HG02610 (cell line): Measurements from ENCODE around the gene SGCE.

ENCODE experiments used
- ATAC-seq: cut with Tn5 transposase; IDR thresholded peaks from one replicate; pipeline ENCODE4 v1.9.1; 2021; ENCODE audit warnings: mild to moderate bottlenecking, moderate library complexity; ENCODE audit not compliant: unreplicated experiment

SGCE gene

DNA sequence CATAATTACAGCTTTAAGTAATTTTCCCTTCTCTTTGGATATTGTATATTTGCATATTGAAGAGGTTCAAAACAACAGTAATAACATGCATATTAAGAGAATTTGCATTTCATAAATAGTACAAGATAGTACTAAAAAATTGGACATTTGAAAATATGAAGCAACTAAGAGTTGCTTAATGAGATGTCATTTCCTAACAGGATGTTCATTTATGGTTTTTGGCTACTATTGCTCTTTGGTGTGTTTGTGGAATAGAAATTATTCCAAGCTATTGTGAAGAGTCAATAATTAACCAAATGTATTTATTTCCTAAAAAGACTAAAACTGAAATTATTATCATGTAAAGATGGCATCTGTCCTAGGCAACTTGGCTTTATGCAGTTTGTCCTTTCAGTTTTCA is 4.1 kb upstream of the SGCE start:
- ATAC-seq: no peak

DNA sequence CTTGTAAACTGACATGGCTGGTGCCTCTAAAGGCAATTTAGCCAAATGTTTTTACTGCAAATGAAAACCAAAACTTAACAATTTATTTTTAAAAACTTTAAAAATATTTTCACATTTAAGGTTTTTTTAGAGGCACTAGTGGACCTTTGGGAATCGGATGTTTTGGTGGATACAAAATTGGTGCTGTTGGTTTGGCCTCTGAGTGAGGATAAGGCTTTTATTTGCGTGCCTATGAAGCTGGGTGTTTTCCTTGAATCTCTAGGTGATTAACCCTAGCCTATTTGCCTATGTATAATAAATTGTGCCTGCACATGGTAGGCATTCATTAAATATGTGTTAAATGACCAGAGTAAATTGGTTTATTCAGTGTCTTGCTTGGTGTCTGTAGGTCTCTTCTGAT is 2.9 kb upstream of the SGCE start:
- no peak for ATAC-seq

DNA sequence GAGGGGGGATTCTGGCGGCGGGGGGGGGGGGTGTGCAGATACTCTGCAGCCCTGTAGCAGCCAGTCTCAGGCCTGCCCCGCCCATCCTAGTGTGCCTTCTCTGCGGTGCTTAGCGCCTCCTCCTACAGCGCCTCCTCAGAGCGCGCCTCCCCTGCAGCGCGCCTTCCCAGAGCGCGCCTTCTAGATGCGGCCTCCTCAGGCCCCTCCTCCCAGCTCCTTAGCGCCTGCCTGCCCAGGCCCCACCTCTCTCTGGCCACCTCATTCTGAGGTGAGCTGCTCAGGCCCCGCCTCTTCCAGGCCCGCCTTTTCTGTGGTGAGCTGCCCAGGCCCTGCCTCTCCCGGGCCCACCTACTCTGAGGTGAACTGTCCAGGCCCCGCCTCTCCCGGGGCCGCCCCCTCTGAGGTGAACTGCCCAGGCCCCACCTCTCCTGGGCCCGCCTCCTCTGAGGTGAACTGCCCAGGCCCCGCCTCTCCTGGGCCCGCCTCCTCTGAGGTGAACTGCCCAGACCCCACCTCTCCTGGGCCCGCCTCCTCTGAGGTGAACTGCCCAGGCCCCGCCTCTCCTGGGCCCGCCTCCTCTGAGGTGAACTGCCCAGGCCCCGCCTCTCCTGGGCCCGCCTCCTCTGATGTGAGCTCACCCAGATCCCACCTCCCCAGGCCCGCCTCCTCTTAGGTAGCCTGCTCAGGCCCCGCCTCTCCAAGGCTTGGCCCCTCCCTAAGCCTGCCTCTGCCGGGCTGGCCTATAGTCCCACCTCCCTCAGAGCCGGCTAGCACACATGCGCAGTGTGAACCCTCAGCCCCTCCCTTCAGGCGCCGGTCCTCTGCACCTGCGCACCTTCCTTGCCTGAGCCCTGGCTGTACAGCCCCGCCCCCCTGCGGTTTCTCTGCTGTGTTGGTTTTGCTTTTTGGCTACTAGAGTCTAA is 2.1 kb upstream of the SGCE start:
- ATAC-seq: peak; percentile 86

DNA sequence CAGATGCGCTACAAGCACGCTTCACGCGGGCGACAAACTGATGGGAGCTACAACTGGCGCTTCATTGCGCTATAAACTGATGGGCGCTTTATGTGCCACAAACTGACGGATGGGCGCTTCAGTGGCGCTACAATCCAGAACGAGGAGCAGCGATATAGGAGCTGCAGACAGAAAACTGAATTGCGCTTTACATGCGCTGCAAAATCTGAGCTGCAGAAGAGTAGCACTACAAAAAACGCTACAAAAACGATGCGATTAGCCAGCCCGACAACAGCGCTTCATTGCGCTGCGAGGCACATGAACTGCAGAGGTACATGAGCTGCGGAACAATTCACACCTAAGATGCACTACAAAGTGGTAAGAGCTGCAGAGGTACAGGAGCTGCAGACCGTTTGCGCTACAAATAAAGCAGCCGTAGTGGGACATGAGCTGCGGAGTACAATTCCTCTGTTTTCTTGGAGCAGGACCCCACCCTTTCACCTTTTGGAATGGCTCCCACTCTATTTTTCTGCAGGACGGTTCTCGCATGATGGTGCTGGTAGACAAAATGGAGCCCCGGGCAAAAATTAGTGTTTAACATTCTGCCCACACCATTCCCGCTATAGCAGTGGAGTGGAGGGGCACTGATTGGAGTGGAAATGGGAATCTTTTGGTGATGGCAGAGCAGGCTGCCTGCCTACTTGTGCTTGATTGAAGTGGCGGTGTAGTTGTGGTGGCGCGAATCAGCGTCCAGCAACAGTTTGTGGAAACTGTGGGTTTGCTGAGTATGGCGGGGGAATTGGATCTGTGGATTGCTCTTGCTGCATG is 1.2 kb upstream of the SGCE start:
- ATAC-seq: no peak

DNA sequence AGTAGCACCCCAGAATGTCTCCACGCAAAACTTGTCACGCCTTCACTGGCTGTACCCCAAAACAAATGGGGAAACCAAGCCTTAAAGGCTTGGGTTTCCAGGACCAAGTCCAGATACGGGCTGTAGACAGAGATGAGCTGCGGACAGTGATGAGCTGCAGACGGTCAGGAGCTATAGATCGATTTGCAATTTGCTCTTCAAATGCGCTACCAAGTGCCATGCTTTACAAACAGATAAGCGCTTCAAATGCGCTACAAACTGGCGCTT is 658 bp upstream of the SGCE start:
- no peak for ATAC-seq

DNA sequence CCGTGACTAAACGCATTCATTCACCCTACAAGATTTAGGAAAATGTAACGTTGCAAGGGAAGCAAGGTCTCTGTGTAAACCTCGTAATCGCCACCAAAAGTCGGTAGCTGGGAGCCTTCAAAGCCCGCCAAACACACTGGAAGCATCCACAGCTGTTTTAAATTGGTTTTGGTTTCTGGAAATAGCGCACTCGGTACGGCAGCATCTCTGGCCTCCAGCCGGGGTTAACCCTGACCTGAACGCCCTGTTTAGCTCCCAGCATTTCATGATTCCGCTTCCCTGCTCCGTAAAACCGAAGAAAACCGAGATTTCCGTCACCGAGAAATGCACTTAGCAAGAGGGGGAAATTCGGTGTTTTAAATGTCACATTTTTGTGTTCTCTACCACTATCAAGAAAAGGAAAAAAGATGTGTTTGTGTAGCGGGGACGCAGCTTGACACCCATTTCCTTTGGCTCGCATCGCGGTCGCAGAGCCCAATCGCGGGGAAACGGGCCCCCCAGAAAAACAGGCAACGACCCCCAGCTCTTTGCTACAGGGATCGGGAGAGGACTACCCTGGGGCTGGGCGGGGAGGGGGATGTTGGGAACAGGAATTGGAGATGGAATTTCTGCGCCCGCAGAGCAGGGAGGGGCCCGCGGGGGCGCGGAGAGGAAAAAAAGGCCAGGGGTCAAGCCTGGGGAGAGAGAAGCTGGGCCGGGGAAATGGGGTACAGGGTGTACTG is 646 bp downstream of the SGCE start:
- ATAC-seq: no peak

DNA sequence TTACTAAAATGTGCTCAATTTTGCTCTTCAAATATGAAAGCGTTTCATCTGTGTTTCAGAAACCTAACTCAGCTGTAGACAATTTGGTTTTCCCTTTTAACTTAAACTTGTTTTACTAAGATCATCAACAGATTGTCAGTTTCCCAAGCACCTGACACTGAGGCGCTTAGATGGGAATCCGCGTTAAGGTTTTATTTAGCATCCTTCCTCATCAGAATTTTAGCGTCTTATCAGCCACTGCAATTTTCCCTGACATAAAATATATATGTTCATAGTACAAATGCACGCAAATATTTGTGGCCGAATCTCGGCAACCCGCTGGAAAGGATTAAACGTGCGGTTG is 1.2 kb downstream of the SGCE start:
- no peak for ATAC-seq

DNA sequence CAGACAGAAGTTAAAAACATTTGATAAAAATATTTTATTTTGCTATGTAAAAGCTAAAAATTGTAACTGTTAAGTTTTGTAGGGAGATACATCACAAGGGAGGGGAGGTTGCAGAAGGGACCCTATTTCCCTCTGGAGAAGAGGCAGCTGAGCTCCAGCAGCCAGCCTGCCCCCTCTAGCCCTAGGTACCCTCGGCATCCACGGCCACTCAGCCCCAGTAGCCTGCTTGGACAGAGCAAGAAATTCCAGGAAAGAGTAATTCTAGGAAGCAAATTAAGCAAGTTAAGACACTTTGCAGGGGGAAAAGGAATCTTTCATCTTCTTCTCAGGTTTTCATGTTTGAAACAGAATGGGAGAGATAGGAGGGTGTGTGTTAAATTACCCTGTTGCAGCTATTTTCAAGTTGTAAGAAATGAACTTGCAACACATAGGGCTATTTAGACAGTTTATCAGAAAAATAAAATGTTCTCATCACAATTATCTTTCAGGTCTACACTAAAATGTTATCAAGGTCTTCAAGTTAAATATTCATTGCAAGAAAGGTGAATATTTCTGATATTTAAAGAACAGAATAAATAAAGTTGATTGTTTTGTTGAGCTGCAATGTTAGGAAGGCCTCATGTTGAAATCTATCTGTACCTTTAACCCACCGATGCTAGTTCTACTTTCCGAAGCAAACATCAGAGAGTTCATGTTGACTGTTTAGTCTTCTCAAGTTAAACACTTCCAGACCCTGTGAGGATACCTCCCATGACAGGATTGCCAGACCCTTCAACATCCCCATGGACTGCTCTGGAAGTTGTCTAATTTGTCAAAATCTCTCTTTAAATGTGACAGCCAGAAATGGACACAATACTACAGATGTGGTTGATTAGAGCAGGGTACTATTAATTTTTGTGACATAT is 5.5 kb downstream of the SGCE start:
- ATAC-seq: no peak

DNA sequence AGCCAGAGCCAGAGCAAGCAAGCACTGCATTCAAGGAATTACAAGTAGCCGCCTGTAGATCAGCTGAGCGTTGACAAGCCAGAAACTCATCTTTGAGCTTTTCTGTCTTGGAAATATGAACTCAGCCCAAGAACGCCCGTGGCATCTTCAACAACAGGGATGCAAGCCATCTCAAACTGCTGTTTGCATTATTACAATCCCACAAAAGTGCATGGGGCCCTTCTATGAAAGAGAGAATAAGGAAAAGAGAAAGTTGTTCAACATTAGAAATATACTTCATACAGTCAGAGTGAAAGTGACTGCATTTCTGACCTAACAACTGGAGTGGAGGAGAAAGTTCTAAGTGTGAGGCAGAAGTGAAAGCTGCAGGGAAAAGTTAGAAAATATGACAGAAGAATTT is 6.5 kb downstream of the SGCE start:
- peak; percentile 92 for ATAC-seq

DNA sequence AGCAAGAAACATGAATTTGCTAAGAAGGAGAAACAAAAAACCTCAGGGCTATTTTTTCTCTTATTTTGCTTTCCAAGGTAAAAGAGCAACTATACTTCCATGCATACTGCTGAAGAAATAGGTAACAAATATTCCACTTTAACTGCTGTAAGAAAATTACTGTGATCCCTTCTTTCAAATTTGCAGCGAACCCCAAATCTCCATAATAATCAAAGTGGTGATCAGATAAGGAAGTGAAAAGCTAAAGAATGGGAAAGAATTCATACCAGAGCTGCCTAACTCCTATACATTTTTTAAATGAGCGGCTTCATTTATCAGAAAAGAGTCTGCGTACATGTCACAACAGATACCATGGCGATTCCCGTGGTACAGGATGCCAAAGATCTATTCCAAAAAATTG is 7.2 kb downstream of the SGCE start:
- no peak for ATAC-seq

DNA sequence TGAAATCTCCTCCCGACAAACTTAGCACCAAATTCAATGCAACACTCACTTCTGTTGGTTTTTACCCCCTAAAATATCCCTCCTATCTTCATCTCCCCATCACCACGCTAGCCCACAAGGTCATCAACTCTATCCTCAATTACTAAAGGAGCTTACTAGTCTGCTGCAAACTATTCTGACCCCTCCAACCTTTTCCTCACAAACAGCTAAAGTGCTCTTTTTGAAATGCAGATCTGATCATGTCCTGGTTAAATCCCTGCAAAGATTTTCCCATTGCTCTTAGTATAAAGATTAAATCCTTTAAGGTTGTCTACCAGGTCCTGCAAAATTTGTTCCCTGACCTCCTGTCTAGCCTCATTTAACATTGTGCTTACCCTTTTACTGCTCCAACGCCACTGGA is 8.6 kb downstream of the SGCE start:
- no peak for ATAC-seq

DNA sequence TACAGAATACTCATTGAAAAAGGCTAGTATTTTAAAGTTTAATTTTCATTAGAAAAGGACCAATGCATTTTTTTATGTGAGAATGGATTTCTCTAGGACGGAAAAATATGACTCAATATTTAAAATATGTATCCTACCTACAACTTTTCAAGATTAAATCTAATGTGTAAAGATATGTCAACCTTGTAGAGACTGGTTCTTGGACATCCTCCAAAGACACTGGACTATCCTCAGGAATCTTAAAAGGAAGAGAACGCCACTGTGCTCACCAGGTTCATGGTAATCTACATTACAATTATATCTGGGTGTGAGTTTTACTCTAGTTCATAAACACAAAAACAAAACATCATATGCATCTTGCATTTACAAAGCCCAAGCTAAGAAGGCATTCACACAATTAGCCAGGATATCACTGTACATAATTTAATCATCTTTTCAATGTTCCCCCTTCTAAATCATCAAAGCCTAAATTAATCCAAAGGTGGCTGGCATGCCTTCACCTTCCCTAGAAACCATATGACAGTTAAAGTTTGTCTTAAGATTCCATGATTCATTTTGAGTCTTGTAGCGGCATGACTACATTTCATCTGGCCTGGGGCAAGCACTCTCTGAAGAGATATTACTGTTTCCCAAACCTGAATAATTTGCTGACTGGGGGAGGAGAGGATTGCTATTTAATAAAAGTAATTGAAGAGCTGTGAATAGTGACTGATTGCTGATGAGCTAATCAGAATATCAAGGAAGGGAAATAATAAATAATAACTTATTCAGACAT is 12.0 kb downstream of the SGCE start:
- no peak for ATAC-seq

DNA sequence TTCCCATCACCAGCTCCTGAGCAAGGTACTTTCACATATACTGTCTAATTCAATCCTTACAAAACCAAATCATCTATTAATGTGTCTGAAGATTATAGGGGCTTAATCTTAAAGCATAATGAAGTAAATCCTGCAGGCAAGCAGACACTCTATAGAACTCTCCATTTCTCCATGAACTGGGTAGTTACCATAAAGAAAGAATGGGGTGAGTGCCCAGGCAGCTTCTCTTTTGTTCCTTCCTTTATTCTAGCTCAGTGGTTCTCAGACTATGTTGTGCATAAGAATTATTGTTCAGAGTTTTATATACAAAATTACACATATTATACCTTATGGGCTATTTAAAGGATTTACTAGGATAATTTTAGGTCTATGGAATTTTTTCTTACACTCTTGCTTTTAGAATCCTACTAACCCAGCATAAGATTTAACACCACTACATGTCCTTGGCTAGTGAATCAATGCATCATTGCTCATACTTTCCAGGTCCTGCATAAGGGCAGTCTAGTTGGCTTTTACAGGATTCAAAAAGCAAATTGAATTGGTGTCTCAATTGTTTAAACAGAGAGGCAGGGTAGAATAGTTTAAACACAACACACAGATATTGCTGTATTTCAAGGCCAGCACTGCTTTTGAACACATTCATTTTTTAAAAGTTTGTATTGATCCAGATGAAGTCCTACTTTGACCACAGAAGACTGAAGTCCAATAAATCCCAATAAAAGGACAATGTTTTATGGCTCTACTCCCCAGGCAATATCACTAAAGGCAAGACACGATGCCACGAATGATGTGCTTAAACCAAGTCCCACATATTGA is 12.9 kb downstream of the SGCE start:
- no peak for ATAC-seq

DNA sequence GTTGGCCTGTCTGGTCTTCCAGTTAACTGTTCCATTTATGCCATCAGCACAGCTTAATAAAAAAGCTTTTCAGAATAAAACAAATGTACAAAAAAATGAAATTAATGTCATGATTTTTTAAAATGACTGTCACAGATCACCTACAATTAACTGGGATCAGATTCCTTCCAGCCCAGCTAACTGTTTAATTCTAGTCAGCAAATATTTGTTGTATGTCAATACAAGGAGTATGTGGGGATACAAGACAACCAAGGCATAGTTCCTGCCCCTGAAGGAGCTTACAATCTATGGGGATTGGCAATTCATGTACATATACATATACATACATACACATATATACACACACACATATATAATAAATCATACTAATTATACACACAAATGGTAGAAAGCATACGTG is 16.5 kb downstream of the SGCE start:
- ATAC-seq: no peak

DNA sequence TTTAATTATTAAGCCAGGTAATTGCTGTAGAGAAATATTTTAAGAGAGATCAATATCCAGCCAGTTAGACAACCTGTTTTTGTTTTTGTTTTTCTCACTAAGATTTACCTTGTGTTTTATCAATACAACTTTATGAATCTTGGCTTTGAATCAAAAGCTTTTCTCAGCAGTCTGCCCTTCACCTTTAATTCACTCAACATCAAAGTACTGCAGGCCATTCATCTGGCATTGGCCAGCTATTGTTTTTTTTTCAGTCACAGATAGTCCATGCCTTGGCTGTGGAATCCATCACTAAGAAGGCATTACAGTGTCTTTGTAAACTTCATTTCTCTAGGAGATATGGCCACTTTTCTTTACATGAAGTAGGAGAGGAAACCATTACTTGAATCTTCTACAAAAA is 20.2 kb downstream of the SGCE start:
- no peak for ATAC-seq

DNA sequence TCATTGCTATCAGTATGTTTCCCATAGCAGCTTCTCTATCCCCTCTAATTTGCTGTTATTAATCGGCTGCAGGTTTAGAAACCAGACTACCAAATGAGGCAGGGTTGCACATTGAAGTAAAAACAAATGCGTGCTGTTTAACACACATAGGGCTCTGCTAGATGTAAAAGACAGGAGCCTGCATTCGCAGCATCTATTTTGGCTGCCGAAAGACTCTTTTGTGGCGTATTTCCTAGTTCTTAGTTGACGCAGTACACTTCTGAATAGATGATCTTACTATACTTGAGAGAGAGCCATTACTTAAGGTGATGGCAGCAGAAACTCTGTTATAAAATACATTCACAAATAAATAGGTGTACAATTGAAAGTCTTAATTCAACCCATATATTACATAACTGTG is 21.4 kb downstream of the SGCE start:
- ATAC-seq: no peak

DNA sequence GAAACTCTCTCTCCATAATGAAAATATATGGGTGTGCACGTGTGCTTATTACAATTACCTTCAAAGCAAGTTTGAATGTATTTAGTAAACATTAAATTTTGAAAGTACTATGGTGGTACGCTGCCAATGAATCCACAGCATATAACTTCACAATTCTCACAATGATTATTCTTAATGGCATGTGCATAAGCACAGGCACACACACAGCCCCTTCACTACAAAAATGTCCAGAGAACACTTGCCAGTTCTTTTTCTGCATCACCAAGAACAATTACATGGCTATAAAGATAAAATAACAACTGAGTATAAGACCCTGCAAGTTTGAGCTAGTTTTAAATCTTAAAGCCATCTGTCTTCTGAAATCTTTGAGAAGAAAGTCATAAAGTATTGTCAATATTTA is 22.2 kb downstream of the SGCE start:
- ATAC-seq: no peak

DNA sequence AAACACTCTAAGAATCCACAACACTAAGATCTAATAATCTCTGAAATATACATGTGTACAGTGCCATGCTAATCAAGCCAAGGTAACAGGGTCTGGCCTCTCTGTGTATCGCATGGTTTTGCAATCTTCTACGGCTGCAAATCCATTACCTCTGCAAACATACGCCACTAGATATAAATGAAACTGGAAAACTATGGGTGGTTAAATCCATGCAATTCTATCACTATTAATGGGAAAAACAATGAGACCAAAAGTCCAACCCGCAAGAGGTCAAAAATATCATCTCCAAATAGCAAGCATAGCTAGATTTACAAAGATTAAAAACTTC is 23.0 kb downstream of the SGCE start:
- no peak for ATAC-seq

DNA sequence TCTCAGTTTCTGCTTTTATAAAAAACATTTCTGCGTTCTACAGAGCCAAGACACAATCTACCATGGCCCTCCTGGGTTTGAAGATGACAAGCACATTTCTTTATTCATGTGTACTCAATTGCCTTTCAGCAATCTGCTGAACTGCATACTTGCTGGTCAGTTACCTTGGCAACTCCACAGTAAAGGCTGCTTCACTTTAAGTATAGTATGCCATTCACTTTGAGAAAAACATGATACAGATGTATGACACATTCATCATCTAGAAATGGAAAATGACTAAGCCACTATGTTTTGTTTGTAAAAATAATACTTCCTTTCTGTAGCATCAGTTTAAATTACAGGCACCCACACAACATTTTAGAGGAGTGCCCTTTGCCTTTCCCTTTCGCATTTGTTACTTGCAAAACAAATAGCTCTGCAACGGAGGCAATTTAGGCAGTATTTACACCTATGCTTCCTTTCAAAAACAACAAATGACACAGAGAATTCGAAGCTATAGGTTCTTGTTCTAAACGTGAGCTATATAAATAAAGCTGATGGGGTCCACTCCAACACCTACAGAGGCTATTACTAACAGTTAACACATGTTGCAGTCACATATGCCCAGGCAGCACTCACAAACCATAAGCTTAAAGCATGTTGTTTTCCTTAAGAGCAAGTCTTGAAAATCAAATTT is 23.5 kb downstream of the SGCE start:
- peak; percentile 63 for ATAC-seq
